HS-27A (cell line): ENCODE measurements around the gene STAT4.
A peak's percentile ranks its signal among the peaks of the same experiment; 100 is the strongest.

Experiments
- DNase-seq: peaks from one replicate; pipeline ENCODE4 v3.0.0-alpha.2; 2012; ENCODE audit warnings: low read depth, missing footprints

The STAT4 gene

DNA sequence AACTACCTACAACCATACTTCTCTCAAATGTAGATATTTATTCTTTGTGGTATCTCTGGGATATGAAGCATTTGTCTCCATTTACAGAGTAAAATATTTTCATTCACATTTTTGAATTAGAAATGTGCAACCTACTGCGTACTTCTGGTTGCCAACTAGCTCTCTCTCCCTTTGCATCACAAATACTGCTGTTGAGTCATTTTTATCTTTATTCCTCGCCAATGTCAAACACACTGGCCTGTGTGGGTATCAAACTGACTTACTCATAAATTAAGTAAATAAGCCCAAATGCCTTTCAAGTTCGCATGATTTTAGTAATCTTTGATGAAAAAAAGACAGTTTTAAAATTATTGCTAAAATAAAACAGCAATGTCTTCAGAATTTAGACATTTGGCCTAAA, 67.3 kb downstream of the STAT4 start:
- no peak for DNase-seq

DNA sequence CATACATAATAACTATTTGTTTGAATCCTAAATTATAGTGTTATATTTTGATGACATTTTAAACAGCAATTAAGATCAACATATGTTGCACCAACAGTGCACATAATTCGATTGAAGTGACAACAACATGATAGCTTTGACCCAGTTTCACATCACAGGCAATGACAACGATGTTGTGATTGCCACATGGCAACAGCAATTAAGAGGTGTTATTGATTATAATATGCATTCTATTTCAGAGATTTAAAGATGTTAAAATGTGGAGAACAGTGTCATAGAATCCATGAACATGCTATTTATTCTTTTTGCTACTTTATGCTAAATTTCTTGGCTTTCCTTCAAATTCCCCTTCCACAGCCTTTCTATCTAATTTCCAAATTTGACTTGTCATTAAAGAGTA, 68.5 kb downstream of the STAT4 start:
- no peak for DNase-seq

DNA sequence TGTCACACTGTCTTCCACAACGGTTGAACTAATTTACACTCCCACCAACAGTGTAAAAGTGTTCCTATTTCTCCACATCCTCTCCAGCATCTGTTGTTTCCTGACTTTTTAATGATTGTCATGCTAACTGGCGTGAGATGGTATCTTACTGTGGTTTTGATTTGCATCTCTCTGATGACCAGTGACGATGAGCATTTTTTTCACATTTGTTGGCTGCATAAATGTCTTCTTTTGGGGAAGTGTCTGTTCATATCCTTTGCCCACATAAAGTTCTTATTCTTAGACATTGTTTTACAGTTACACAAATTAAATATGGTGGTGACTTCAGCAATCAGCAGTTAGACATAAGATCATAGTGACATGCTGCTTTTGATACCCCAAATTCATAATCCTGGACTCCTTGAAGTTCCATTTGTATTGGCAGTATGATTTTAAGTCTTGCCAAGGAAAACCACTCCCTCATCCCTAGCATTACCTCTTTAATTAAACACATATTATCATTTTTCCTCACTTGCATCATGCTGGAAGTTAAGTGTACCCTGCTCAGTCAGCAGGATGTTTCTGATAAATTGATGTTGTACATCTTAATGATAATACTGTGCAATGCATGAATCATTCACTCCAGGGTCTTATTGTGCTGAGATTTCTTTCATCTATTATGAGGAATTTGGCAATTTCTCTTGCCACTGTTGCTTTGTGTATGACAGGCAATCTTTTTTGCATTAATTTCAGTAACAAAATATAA, 69.2 kb downstream of the STAT4 start:
- no peak for DNase-seq

DNA sequence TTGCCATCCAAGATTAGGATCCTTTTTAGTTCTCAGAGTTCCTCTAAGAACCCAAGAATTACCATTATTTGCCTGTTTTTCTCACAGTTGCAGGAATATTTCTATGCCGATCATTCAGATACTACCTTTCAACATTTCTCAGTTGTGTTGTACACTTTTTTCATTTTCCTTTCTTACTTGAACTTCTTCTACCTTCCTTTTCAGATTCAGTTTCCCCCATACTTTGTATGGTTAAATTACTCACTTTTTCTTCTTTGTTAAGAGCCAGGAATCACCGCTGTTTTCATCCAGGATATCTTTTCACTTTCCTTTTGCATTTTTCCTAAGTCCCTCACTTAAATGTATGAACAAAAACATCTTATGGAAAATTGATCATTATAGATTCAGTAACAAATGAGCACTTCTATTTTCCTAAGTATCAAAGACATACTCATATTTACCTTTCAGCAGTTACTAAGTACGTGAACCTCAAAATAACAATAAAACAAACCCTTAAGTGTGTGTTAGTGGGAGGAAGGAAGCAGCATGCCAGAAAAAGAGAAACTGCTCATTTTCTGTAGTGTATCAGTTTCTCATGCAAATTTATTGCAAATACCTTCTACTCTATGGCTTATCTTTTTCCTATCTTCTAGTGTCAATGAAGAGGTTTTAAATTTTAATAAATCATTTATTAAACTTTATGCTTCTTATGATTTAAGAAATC, 72.5 kb downstream of the STAT4 start:
- DNase-seq = no peak

DNA sequence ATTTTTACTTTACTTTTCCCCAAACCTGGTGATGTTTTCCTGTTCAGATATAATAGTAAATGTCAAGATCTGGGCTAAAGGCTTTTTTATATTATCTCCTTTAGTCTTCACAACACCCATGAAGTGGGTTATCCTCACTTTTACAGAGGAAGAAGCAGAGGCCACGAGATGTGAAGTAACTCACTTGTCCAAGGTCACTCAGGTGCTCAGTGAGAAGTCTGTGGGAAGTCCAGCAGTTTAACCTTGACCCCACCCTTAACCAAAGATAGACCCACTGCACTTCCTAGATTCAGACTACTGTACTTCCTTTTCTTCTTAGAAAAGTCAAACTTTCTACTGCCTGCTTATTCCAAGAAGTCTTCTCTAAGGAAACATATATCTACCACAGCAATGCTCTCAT, 80.5 kb downstream of the STAT4 start:
- no peak for DNase-seq

DNA sequence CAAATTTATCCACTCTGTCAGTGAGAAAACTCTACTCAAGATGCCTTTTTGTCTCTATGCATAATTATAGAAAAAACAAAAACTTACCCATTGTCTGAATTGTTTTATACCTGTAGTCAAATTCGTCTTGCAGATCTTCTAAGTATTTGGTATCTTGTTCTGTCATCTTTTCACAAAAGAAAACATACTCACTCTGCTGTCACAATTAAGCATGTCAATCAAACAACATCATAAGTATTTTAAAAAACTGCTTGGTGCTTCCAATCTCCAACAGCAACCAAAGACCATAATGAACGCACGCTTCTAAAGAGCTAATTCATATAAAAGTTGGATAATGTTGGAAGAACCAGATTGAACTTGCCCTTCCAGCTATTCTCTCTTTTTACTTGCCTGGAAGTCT, 81.2 kb downstream of the STAT4 start:
- DNase-seq = no peak

DNA sequence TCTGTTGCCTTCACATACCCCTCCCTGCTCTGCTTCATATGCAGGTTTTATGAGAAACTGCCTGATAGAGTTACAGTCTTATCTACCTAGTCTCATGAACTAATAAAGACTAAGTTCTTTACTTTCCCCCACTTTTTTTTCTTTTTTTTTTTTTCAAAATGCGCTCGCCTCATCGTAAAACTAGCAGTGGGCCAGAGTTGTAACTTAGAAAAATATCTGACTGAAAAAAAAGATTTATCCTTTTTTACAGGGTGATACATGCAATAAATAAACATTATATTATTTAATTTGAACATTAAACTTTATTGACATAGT, 83.9 kb downstream of the STAT4 start:
- no peak for DNase-seq

DNA sequence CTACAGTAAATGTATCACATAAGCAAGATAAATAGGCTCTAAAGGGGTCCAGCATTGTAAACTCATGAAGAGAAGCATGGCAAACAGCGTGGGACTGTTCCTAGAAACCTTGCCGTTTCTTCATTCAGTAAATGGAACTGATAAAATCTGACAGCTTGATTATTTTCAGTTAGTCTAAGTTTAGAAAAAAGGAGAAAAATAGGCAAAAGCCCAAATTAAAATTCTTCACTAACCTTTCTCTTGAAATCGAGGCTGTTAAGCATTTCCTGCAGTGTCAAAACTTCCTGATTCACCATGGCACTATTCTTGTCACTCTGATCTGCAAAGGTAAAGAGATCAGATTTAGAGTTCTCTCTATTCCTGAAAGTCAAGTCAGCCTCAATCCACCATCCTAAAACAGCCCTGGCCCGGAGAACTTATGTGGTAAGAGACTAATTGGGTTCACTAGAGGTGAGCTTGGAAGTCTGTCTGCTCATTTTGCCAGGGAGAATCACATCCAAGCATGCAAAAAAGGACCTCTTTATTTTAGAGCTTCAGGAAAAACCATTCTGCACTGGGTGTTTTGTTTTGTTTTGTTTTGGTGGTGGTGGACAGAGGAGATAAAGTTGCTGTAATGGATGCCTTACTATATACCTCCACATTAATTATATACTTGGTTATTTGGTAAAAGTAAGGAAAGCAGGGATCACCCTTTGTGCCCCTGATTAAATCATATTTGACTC, 84.4 kb downstream of the STAT4 start:
- no peak for DNase-seq

DNA sequence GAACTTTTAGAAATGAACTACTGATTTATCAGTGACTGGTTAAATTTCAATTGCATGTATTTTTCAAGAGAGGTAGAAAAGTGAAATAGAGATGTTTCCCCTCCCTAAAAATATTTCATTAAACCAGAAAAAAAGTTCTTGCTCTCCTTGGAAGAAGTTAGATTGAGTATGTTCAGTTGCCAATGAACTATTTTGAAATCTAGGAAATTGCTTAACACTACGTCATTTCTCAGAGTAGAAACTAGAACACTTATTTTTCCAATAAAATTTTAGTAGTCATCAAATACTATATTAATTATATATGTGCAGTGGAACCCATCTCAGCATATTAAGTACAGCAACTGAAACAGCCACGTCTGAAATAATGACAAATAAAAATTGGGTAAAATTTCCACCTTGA, 85.0 kb downstream of the STAT4 start:
- DNase-seq = no peak

DNA sequence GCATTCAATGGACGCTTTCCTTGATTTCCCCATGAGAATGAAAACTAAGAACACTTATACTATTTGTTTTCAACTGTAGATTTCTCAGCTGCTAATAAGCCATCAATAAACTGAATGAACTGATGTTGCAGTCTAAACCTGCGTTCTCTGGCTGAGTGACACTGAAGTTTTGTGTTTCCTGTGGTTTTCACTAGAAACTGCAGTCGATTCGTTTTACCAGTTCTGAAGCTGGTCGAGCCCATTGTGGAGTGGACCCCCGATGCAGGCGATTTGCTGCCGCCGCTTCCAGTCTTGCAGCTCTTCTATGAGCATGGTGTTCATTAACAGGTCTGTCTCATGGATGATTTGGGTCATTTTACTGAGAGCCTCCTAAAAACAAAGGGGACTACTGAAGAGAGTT, 86.2 kb downstream of the STAT4 start:
- no peak for DNase-seq

DNA sequence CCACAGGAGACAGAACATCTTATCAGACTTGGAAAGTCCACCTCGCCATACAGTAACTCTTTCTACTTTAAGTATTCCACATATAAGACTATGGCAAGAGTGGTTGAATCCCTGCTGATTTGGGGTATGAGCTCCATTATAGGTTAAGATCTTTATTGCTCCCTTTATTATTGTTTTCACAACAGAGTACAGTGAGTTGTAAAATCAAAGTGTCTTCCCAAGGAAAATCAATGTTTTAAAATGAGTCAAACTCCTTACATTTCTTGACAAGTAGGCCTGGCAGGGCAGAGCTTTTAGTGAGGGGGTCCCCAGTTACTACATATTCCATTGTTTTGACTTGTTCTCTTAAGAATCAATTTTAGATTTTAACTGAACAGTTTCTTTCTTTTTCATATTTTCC, 87.2 kb downstream of the STAT4 start:
- DNase-seq = no peak

DNA sequence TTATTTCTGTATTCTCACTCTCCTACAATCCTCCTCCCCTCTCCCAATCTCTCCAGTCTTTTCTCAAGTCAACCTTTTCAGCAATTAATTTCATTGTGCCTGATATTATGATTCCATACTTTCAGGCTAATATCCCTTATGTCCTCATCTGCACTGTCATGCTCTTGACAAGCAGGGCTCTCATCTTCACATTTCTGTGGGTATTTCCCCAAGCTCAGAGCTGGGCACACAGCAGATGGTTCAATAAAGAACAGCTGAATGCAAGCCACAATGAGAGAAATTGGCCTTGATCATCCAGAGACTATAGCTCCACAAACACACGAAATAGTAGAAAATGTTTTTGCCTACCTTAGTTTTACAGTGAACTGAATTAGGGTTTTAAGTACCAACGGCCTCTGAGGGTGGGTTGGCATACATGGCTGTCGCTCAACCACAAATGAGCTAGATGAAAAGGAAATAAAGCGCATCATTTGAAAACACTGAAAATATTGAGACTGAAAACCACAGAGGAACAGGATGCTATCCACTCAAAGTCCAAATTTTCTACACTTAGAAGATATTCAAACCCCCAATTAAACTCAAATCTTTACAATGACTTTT, 89.3 kb downstream of the STAT4 start:
- DNase-seq = no peak

DNA sequence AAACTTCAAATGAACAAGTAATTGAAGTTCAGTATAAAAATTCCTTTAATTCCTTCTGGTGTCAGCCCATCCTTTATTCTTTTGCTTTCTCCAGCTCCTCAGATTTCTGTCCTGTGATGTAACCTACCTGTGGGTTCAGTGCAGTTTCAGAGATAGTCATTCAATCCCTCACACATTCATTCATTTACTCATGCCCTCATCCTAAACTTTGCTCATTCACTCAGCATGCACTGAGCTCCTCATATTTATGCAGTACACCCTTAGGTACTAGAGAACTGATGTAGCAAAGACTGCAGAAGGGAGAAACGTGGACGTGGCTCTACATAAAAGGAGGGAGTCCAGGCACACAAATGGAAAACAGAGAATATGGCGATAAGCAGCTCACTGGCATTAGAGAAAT, 91.5 kb downstream of the STAT4 start:
- no peak for DNase-seq

DNA sequence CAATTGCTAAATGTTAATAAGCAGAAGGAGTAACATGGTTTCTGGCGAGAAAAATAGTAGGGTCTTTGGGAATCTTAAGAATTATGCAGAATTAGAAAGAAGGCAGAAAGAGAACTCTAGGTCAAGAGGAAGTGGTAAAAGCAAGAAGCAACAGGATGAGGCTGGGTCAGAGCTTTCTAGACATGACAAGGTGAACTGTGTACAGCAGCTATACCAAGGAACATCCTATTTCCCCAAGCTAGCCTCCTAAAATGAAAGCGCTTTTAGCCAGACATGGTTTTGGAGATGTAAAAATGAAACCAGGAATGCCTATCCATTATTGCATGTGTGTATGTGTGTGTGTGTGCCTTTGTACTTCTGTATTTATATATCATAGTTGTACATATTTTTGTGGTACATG, 94.6 kb downstream of the STAT4 start:
- DNase-seq = no peak

DNA sequence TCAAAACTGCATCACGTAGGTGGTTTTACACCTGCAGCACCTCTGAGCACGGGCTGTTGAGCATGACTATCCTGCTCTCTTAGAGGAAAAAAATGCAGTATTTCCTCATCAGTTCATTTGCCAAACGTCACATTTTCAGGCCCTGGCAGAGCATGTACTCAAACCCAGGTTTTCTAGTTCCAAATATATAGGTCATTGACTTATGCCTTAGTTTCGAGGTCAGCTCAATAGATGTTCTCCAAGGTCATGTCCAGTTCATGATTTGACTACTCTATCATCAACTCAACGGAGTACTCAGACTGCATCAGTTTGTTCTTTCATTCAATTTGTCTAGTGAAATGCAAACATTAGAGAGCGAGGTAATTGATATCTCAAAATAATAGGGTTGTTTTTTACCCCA, 97.5 kb downstream of the STAT4 start:
- DNase-seq = no peak

DNA sequence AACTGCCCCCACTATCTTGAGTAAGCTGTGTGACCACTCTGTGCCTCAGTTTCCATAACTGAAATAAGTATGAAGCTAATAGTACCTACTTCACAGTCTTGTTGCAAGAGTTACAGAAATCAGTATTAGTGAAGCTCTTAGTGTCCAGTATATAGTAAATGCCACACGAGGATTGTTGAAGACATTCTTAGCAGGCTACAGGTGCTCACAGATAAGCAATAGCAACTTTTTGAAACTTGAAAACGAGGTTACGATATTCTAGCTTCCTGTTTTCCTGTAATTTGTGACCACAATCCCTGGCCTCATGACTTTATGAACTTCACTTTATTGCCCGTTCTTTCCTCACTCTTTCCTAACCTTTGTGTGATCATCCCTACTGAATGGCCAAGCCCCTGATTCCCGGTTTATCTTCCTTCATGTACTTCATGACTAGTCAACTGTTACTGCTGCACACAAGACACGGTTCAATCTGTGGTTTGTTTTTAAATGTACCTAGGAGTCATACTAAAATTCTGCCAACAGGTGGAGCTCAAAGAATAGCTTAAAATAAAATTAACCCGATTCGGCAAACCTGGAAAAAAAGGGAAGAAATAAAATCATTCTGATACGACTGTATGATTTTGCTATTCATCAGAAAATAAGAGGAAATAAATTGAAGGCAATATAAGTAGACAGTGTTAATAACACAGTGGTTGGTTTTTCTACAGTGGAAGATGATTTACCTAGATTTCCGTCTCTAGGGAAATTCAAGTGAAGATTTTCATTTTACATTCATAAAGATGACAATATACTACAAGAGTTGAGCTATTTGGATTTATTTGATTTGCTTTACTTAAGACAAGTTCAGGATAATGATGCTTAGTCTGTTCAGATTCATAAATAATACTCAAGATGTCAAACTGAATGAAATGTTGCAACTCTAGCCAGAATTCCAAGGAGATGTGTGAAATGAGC, 98.7 kb downstream of the STAT4 start:
- no peak for DNase-seq

DNA sequence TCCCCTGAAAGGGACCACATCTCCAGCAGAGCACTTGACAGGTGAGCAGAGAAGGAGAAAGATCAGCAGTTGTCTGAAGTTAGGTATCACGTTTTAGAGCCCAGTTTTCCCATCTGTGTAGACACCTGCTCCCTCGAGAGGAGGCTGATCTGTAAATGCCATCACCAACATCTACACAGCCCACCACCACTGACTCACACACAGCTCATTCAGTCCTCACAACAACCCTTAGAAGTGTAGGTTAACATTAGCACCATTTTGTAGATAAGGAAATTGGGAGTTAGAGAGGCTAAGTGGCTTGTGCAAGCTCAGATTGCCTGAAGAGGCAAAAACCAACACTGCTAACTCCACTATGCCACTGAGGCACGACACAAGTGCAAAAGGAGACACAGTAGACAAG, 99.6 kb downstream of the STAT4 start:
- DNase-seq = no peak

DNA sequence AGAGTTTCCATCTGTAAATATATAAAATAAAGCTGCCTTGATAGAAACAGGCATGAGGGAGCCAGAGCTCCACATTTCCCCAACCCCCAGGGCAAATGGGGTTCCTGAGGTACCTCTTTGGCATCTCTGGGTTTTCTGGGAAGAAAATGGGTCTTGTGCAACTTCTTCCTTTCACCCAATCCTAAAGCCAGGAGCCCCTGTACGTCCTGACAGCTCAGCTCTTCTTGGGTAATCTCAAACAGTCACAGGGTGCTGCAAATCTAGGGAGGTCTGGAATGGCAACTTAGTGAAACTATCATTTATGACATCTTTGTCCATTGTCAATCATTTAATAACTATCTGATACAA, 100.2 kb downstream of the STAT4 start:
- no peak for DNase-seq

DNA sequence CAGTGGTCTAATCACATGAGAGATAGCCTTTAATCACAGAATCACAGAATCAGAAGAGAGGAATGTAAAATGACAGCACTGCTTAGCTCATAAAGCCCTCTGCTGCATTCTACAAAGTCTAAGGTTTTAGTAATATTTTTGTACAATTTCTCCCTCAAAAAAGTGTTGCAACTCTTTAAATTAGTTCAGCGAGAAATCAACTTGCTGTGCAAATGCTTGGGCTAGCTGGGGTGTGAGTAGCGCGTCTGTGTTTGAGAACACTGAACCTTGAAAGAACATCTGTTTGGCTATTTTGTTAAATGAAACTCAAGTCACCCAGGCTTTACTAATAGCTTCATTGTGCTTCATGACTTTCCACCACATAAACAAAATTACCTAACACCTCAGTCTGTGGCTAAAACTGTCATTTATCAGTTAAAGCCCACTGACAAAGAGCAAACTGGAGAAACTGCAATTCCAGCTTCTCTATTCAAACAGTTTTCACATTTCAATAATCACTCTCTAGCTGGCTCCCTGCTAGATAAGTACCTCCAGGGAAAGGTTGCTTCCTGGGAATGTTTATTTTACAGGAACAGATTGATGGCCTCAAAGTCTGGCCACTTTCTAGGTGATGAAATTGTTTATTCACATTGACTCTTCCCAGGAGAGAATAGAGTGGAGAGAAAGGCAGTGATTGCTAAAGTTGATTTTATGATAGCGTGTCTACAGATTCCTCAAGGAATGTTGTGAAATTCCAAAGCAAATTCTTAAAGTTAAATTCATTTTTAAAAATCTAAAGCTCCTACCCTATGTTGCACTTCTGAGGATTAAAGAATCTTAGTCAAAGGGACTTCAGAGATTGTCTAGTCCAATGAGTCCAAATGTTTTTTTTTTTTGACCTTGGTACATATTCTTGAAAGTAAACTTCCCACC, 100.8 kb downstream of the STAT4 start:
- DNase-seq = peak; percentile 65

DNA sequence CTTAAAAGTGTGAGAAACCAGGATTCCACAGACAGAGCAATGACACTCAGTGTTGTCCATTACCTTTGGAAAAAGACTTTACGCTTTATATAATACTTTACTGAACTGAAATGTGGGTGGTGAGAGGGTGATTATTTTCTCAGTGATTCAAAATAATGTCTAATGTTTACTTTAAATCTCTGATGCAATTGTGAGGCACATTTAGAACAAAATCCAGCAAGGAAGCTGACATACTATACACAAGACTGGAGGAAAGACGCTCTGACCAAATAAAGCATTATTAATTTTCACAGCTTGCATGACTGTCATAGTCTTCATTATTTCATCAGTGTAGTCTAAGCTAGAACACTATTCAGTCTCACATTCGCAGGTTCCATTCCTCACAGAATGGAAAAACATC, 102.7 kb downstream of the STAT4 start:
- DNase-seq = no peak

DNA sequence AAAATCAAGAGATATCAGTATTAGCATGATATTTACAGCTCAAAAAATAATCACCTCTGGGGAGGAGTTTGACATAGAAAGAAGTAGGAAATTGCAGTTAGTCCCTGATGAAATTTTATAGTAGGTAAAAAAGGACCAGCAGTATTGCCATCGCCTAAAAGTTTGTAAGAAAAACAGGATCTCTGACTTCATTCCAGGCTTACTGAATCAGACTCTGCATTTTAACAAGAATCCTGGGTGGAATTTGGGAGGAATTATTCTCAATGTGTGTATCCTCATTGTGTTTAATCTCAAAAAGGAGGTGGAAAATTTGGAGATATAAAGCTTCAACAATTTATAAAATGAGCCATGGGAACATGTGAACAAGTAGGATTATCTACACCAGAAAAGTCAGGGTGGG, 105.7 kb downstream of the STAT4 start:
- DNase-seq = no peak
